Stimulated activated CD4-positive, alpha-beta T cell treated with anti-CD3 and anti-CD28 coated beads, Interleukin-1b, Interleukin-23, amount 100 ng/mL, for 24 hours (primary cell): ENCODE data around the gene CHST1.

Experiments used
- DNase-seq, 4 experiments: peaks; one replicate each; pipeline ENCODE4 v3.0.0-alpha.2; 2020; ENCODE audit warnings: low read depth in 4 of 4, low spot score in 1 of 4

Gene CHST1

GRCh38 chr11:45675646-45676045 is 10.2 kb upstream of the CHST1 start:
- no peak for DNase-seq

GRCh38 chr11:45674481-45675190 is 9.2 kb upstream of the CHST1 start:
- no peak for DNase-seq

GRCh38 chr11:45673441-45673840 is 8.0 kb upstream of the CHST1 start:
- DNase-seq = no peak

- DNase-seq = no peak
Observed at GRCh38 chr11:45672593-45672992, 7.2 kb upstream of the CHST1 start.

- no peak for DNase-seq
Observed at GRCh38 chr11:45671246-45672171, 6.1 kb upstream of the CHST1 start.

- DNase-seq = no peak
Observed at GRCh38 chr11:45670386-45671135, 5.1 kb upstream of the CHST1 start.

- no peak for DNase-seq
Observed at GRCh38 chr11:45669956-45670355, 4.5 kb upstream of the CHST1 start.

- no peak for DNase-seq
Observed at GRCh38 chr11:45669146-45669545, 3.7 kb upstream of the CHST1 start.

- no peak for DNase-seq
Observed at GRCh38 chr11:45667929-45668680, 2.7 kb upstream of the CHST1 start.

GRCh38 chr11:45666648-45667642 is 1.5 kb upstream of the CHST1 start:
- DNase-seq = no peak

GRCh38 chr11:45665933-45666647 is 668 bp upstream of the CHST1 start:
- no peak for DNase-seq

GRCh38 chr11:45664376-45665205 is 831 bp downstream of the CHST1 start:
- no peak for DNase-seq

GRCh38 chr11:45663486-45664375 is 1.7 kb downstream of the CHST1 start:
- no peak for DNase-seq

- no peak for DNase-seq
Observed at GRCh38 chr11:45662665-45663485, 2.5 kb downstream of the CHST1 start.

GRCh38 chr11:45662096-45662664 is 3.2 kb downstream of the CHST1 start:
- no peak for DNase-seq
